Astrocyte of the cerebellum (primary cell): ENCODE results near the gene RACGAP1.

Experiments used
- DNase-seq: peaks from one replicate; pipeline ENCODE4 v3.0.0-alpha.2; 2011; ENCODE audit warnings: low read depth
- H3K4me3 ChIP-seq: 2 replicates; pipeline ENCODE4 v1.5.1; 2011; ENCODE audit warnings: mild to moderate bottlenecking, low read depth, low read length, moderate library complexity
- CTCF ChIP-seq: IDR thresholded peaks from 2 replicates; pipeline ENCODE4 v1.5.1; 2012; ENCODE audit warnings: low read length, low read depth, moderate library complexity, mild to moderate bottlenecking; ENCODE audit errors: missing control alignments
- in situ Hi-C: cut with HindIII; loops from 2 replicates; pipeline ENCODE4 v1.10.0; 2017; ENCODE audit warnings: low sequenced_read_pairs

The RACGAP1 gene

GRCh38 chr12:49976557-49976956 is 48.7 kb downstream of the RACGAP1 start:
- no peak overlapping the region for H3K4me3 ChIP-seq
- in situ Hi-C loops: no loop called here
- no peak for TF ChIP-seq CTCF
- DNase-seq: no peak

- no peak overlapping the region for H3K4me3 ChIP-seq
- DNase-seq: no peak
- TF ChIP-seq CTCF: no peak
- in situ Hi-C loops: no loop called here
Observed at GRCh38 chr12:49975318-49975761, 50.0 kb downstream of the RACGAP1 start.

- no peak for DNase-seq
- no peak overlapping the region for H3K4me3 ChIP-seq
- no peak for TF ChIP-seq CTCF
- in situ Hi-C loops: no loop called here
Observed at GRCh38 chr12:49974677-49975317, 50.5 kb downstream of the RACGAP1 start.

- TF ChIP-seq CTCF: peak; percentile 75
- H3K4me3 ChIP-seq: no peak overlapping the region
- peak; percentile 34 for DNase-seq
- in situ Hi-C loops: no loop called here
Observed at GRCh38 chr12:49974231-49974675, 51.0 kb downstream of the RACGAP1 start.

GRCh38 chr12:49973361-49973830 is 51.9 kb downstream of the RACGAP1 start:
- TF ChIP-seq CTCF: no peak
- no peak overlapping the region for H3K4me3 ChIP-seq
- DNase-seq: no peak
- in situ Hi-C loops: no loop called here

GRCh38 chr12:49972641-49973360 is 52.5 kb downstream of the RACGAP1 start, which contains the start of gene AQP6:
Gene AQP6 (plus strand): TSS chr12:49972947. CDS start chr12:49973174, 227 bp downstream.
- TF ChIP-seq CTCF: no peak
- no peak for DNase-seq
- no peak within 1 kb of the TSS for H3K4me3 ChIP-seq
- in situ Hi-C loops: no loop called here
